ENCODE measurements around the gene SH3D19. TPM values are rescaled to one million over a fixed set of nuclear protein-coding genes. Genes with fewer than 3 reads are reported as not detected.
A peak's percentile ranks its signal among the peaks of the same experiment; 100 is the strongest.

SH3D19 gene
- total RNA-seq, 4 donors from 2014 or later, result 35.6 to 73.1 (median 50.5) TPM

DNA sequence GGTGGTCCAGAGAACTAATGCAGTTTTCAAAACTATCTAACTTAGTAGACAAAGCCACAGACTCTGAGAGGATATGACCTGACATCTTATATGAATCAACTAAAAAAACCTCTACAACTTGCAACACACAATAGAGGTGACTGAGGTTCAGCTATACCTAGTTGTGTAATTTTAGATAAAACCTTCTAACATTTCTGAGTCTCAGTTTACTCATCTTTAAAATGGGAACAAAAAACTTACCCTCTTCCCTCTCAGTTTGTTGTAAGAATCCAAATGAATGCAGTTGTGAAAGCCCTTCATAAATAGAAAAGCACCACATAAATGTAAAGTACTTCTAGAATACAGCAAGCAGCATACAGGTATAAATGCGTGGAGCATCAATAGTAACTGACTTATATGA lies 5.9 kb downstream of the SH3D19 start:
- Histone ChIP-seq H3K27ac (no peak overlapping the region), H3K36me3 (no peaks in the 10 kb centered on the region), H3K27me3 (no peaks in the 10 kb centered on the region), H3K4me1 (peaks cover 49 to 62% of the 10 kb centered on the region in 2 donors), H3K9me3 (no peaks in the 10 kb centered on the region), H3K4me3 (no peak overlapping the region)
- no peak for TF ChIP-seq POLR2A (IDR thresholded peaks at IDR 0.05)
- TF ChIP-seq, protein P1, sequence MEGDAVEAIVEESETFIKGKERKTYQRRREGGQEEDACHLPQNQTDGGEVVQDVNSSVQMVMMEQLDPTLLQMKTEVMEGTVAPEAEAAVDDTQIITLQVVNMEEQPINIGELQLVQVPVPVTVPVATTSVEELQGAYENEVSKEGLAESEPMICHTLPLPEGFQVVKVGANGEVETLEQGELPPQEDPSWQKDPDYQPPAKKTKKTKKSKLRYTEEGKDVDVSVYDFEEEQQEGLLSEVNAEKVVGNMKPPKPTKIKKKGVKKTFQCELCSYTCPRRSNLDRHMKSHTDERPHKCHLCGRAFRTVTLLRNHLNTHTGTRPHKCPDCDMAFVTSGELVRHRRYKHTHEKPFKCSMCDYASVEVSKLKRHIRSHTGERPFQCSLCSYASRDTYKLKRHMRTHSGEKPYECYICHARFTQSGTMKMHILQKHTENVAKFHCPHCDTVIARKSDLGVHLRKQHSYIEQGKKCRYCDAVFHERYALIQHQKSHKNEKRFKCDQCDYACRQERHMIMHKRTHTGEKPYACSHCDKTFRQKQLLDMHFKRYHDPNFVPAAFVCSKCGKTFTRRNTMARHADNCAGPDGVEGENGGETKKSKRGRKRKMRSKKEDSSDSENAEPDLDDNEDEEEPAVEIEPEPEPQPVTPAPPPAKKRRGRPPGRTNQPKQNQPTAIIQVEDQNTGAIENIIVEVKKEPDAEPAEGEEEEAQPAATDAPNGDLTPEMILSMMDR (IDR thresholded peaks at IDR 0.05 in 4 of 5, conservative IDR thresholded peaks at IDR 0.05 in 1 of 5), result no peak
- DNase-seq, result no peak
- in situ Hi-C loops (cut with MboI; ENCODE audit: low sequenced_read_pairs in 4 of 4), result no loop called here
- intact Hi-C loops (cut with DNase I; ENCODE audit: low total_unique reads), result no loop called here
- ATAC-seq, result no peak

DNA sequence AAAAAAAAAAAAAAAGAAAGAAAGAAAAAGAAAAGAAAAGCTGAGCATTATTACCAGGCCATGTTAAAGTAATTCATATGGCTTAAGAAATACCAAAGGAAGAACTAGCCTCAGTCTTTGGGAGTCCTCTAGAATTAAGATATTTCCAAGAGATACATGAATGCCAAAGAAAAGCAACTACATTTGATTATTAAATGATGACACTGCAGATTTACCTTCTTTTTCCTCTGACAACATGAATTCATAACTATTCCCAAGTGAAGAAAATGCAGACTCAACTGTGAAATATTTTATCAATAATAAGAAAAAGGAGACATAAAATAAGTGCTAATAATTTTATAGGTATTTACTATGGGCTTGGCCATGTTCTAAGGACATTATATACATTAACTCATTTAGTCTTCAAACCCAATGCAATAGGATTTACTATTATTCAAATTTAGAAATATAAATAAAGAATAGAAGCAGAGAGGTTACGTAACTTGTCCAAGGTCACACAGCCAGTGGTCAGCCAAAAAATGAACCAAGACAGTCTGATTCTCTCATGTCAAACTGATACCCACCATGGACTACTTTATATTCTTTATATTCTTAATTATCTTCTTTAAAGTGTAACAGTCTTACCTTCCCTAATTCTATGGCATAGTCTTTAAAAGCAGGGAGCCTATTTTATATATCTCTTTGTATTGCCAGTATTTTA lies 6.9 kb downstream of the SH3D19 start:
- intact Hi-C loops (cut with DNase I; ENCODE audit: low total_unique reads) (no loop called here), in situ Hi-C loops (cut with MboI; ENCODE audit: low sequenced_read_pairs in 4 of 4) (no loop called here)
- Histone ChIP-seq H3K4me3 (no peak overlapping the region), H3K27ac (no peak overlapping the region), H3K27me3 (no peaks in the 10 kb centered on the region), H3K9me3 (no peaks in the 10 kb centered on the region), H3K4me1 (peaks cover 46 to 63% of the 10 kb centered on the region in 2 donors), H3K36me3 (no peaks in the 10 kb centered on the region)
- no peak for TF ChIP-seq POLR2A (IDR thresholded peaks at IDR 0.05)
- TF ChIP-seq, protein P1 (IDR thresholded peaks at IDR 0.05 in 4 of 5, conservative IDR thresholded peaks at IDR 0.05 in 1 of 5), result no peak
- ATAC-seq, result no peak
- no peak for DNase-seq

DNA sequence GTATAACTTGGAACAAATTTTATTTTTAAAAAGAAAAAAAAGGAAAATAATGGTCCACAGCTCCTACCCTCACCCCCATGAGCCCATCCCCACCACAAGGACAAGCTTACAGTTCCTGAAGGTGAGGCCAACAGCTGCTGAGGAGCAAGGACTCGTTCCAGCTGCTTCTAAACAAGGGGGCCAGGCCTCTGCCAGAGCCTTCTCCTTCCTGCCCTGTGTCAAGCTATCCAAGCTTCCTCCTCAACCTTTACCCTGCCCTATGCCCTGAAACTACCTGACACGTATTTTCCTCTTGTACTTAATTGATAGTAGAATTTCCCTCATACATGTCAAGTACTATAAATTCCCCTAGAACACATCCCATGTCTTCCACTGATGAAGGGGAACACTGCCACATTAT lies 8.8 kb downstream of the SH3D19 start:
- Histone ChIP-seq H3K27me3 (no peaks in the 10 kb centered on the region), H3K4me1 (peaks cover 30 to 47% of the 10 kb centered on the region in 2 donors), H3K9me3 (no peaks in the 10 kb centered on the region), H3K4me3 (no peak overlapping the region), H3K36me3 (no peaks in the 10 kb centered on the region), H3K27ac (peak overlapping the region; percentile 32 to 81 (median 70))
- TF ChIP-seq, protein P1 (IDR thresholded peaks at IDR 0.05 in 4 of 5, conservative IDR thresholded peaks at IDR 0.05 in 1 of 5), result no peak
- TF ChIP-seq POLR2A (IDR thresholded peaks at IDR 0.05), result no peak
- intact Hi-C loops (cut with DNase I; ENCODE audit: low total_unique reads) (no loop called here), in situ Hi-C loops (cut with MboI; ENCODE audit: low sequenced_read_pairs in 4 of 4) (no loop called here)
- peak in 1 of 2 donors; percentile 40 for ATAC-seq
- DNase-seq, result peak in 1 of 2 donors; percentile 43

DNA sequence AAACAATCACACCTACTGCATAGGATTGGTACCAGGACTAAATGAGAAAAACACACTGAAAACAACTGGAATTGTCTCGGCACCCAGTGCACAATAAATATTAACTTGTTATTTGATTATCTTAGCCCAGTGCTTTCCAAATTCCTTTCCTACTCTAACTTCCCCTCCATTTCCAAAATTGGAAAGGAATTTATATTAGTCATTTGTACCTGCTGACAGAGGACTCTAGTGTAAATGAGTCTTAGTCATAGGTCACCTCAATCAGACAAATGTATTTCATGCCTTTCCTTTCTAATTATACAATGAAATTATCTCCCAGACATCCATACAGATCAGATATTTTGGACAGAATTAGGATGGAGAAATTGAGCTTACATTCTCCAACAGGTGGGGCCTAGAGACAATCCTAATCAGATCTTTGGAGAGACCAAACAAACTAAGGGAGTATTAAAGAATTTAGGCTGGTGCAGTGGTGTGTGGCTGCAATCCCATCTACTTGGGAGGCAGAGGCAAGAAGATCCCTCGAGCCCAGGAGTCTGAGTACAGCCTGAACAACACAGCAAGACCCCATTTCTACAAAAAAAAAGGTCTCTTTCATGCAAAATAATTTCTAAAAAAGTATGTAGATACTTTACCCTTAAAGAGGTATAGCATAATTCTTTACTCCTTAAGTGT lies 10.1 kb downstream of the SH3D19 start:
- H3K4me3 ChIP-seq, result no peak overlapping the region
- peak overlapping the region; percentile 68 to 81 (median 73) for H3K27ac ChIP-seq
- DNase-seq, result no peak
- ATAC-seq, result peak; percentile 72 to 84
- intact Hi-C loops (cut with DNase I; ENCODE audit: low total_unique reads) (no loop called here), in situ Hi-C loops (cut with MboI; ENCODE audit: low sequenced_read_pairs in 4 of 4) (no loop called here)
- no peaks in the 10 kb centered on the region for H3K36me3 ChIP-seq
- H3K4me1 ChIP-seq, result peaks cover 31 to 39% of the 10 kb centered on the region in 2 donors
- TF ChIP-seq POLR2A (IDR thresholded peaks at IDR 0.05), result no peak
- TF ChIP-seq, protein P1 (IDR thresholded peaks at IDR 0.05 in 4 of 5, conservative IDR thresholded peaks at IDR 0.05 in 1 of 5), result no peak
- H3K9me3 ChIP-seq, result no peaks in the 10 kb centered on the region
- H3K27me3 ChIP-seq, result no peaks in the 10 kb centered on the region
